Occipital lobe (tissue), 2 donors: ENCODE results near the gene E2F7. TPM values are rescaled to one million over a fixed set of nuclear protein-coding genes. Genes with fewer than 3 reads are reported as not detected.
"Not testable (repeated sequence)": the region's sequence is repeated elsewhere in the genome, so short reads cannot be mapped to it uniquely, and the experiment has no call there.

Source experiments
- DNase-seq: peaks from one replicate; lab custom pipeline; 2025; lab: John Stamatoyannopoulos, UW
- total RNA-seq: library from RNA; depleted of rRNA; stranded (reverse); fragments of >200 nt; gene quantifications from one replicate; pipeline ENCODE4 v1.2.3, GENCODE V29; 2014

Gene E2F7
- total RNA-seq, result 1.4 TPM

DNA sequence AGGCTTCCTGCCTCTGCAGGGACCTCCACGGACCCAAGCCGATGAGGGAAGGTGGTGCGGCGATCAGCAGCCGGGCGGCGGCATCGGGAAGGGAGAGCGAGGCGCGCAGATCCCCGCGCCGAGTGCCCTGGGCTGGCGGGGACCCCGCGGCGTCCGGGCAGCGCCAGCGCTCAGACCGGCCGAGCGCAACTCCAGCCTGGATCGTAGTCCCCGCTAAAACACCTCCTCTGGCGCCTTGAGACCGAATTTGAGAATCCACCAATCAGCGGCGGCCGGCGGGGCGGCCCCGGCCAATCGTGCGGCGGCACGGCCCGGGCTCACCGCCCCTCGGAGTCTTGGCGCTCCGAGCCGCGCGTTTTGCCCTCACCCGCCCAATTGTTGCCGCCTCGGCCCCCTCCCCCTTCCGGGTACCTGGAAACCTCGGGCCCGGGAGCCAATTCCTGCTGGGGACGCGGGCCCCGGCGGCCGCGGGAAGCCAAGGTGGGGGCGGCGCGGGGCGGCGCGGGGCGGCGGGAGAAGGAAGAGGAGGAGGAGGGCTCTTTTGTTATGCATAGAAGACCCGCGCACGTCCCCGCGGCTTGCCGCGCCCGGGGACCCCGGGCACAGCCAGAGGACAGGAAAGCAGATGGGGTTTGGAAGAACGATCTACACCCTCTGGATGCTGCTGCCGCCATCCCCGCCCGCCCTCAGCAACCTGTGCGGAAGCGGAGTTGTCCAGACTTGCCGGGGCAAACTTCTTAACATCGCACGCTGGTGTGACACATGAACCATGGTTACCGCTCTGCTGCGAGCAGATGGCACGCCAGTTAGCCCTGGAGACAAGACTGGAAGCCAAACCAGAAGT is at the start of gene E2F7:
E2F7 (minus strand) TSS at position 209 of the 844 bp plus-strand sequence. CDS start 934 bp downstream, outside the sequence.
- peak; percentile 79 for DNase-seq

GRCh38 chr12:77113971-77114370 is 48.6 kb upstream of the E2F7 start:
- DNase-seq, result no peak

- DNase-seq, result no peak
Measured at GRCh38 chr12:77108707-77109106, 43.3 kb upstream of the E2F7 start.

GRCh38 chr12:77107121-77107520 is 41.8 kb upstream of the E2F7 start:
- DNase-seq, result no peak

DNA sequence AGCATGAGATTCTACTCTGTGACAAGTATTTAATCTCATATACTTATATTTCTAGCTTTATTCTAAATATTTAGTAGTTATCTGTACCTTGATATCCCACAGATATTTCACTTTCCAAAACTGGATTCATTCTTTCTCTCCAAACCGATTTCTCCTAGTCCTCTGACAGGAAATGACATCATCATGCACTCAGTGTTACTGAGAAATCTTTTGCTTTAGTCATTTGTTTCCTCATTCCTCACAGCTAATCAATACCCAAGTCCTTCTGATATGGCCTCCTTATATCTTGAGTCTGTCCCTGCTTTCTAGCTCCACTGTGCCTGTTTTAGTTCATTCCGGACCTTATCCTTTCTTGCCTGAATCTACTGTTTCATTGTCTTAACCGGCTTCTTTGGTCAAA is 39.4 kb upstream of the E2F7 start:
- no peak for DNase-seq

DNA sequence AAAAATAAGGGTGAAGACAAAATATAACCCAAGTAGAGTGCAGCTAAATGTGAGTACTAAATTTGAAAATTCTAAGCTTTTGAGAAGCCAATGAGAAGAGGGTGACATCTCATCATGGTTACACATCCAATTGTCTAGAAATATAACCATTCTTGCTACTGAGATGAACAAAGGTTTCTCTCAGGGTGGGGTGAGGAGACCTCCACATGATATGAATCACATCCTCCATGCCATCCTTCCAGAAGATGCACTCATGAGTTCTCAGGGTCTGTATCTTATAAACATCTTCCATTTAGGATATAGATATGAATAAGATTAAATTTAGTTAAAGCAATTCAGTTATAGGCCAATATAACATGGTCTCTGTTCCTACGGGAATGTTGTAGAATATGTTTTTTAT is 38.9 kb upstream of the E2F7 start:
- no peak for DNase-seq

DNA sequence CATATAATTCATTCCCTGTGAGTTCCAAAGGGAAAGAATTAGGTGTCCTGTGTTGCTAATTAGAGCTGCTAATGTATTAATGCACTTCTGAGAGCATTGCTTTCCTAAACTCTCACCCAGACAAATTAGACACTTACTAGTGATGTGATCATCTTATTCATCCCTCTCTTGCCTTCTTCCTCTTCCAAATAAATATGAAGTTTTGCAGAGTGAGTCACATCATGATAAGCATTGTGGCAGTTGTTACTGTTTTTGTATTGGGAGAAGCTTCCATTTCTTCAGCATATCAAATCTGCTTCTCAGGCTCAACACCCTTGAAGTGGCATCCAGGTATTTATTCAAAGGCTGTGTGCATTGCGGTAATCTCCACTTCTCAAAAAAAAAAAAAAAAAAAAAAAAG is 37.3 kb upstream of the E2F7 start:
- DNase-seq, result no peak

- no peak for DNase-seq
Measured at GRCh38 chr12:77102123-77102522, 36.8 kb upstream of the E2F7 start.

- DNase-seq, result no peak
Measured at GRCh38 chr12:77099799-77100198, 34.4 kb upstream of the E2F7 start.

DNA sequence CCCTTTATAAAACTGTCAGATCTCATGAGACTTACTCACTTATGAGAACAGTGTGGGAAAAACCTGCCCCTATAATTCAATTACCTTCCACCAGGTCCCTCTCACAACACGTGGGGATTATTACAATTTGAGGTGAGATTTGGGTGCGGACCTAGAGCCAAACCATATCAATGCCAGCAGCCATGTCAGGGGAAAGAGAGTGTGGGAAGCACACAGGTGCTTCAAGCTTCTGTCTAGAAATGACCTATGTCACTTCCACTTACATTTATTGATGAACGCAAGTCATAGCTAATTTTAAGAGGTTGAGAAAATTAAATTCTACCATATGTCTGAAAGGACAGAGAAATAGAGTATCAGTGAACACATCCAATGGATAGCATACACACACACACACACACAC is 32.5 kb upstream of the E2F7 start:
- no peak for DNase-seq

DNA sequence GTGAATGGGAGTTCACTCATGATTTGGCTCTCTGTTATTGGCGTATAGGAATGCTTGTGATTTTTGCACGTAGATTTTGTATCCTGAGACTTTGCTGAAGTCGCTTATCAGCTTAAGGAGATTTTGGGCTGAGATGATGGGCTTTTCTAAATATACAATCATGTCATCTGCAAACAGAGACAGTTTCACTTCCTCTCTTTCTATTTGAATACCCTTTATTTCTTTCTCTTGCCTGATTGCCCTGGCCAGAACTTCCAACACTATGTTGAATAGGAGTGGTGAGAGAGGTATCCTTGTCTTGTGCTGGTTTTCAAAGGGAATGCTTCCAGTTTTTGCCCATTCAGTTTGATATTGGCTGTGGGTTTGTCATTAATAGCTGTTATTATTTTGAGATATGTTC is 26.9 kb upstream of the E2F7 start:
- DNase-seq, result not testable (repeated sequence)

GRCh38 chr12:77089686-77090220 is 24.4 kb upstream of the E2F7 start:
- DNase-seq, result no peak

DNA sequence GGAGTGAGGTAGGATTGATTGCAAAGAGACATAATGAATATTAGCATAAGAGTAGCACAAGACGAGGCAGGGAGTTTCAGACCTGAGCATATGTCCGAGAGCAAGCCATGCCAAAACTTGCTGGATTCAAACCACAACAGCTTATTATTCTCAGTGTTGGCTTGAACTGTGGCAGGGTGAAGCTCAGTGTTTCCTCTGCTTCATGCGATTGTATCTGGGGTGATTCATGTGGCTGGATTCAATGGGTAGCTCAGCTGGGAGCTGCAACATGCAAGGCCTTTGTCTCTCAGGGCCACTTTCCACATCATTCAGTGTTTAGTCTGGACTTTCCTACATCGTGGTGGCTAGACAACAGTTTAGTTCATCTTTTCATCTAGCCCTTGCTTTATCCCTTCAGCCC is 22.1 kb upstream of the E2F7 start:
- DNase-seq, result no peak

DNA sequence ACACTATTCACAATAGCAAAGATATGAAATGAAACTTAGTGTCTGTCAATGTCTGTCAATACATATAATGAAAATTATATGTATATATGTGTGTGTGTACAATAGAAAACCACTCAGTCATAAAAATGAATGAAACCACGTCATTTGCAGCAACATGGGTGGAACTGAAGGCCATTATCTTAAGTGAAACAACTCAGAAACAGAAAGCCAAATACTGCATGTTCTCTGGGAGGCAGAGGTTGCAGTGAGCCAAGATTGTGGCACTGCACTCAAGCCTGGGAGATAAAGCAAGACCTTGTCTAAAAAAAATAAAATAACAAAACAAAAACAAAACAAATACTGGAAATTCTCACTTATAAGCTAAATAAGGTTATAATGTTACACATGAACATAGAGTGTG is 16.7 kb upstream of the E2F7 start:
- no peak for DNase-seq

GRCh38 chr12:77079631-77080030 is 14.3 kb upstream of the E2F7 start:
- no peak for DNase-seq

DNA sequence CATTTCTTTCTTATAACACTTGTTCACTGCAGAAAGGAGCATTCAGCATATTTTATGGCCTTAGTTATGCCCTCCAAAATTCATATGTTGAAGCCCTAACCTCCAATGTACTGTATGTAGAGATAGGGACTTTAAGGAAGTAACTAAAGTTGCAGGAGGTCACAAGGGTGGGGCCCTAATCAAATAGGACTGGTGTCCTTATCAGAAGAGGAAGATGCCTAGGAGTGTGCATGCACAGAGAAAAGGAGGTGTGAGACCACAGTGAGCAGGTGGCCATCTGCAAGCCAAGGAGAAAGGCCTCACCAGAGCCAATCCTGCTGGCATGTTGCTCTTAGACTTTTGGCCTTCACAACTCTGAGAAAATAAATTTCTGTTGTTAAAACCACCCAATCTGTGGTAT is 12.9 kb upstream of the E2F7 start:
- no peak for DNase-seq

- DNase-seq, result no peak
Measured at GRCh38 chr12:77076886-77077285, 11.5 kb upstream of the E2F7 start.

DNA sequence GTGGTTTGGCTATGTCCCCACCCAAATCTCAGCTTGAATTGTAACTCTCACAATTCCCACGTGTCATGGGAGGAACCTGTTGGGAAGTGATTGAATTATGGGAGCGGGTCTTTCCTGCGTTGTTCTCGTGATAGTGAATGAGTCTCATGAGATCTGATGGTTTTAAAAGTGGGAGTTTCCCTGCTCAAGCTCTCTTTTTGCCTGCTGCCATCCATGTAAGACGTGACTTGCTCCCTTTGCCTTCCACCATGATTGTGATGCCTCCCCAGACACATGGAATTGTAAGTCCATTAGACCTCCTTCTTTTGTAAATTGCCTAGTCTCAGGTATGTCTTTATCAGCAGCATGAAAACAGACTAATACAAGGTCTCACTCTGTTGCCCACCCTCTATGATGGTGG is 8.5 kb upstream of the E2F7 start:
- DNase-seq, result not testable (repeated sequence)

DNA sequence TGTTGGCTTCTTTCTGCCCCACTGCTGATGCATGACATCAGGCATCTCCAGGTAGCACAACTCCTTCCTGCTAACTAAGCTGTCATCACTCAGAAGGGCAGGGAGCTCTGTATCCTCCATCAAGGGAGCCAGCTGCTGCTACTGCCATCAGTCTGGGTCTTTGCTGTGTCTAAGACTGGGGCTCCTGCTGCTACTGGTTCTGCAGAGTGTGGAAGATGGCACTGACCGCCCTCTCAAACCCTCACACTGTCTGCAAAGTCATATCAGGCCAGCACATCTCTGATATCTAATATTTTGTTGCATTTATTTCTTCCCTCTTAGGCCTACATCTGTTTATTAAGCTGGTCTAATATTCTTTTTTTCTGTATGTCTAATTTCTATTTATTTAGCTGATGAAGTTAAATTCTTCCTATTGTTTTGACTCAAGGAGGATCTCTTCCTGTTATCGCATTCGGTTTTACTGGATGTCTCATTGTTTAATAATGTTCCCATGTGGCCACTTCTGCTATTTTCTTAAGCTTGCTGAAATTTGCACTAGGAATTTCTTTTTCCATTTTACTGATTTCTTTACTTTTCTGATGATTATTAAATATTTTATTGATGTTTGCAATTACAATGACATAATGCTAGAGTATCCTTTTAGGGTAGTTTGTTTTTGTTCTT is 7.6 kb upstream of the E2F7 start:
- no peak for DNase-seq

GRCh38 chr12:77070800-77071449 is 5.6 kb upstream of the E2F7 start:
- DNase-seq, result no peak

GRCh38 chr12:77070382-77070781 is 5.0 kb upstream of the E2F7 start:
- DNase-seq, result no peak

GRCh38 chr12:77064896-77065360 is 441 bp downstream of the E2F7 start:
- no peak for DNase-seq
